ENCODE results near the gene EHHADH. TPM values are rescaled to one million over a fixed set of nuclear protein-coding genes. Genes with fewer than 3 reads are reported as not detected.

Gene EHHADH
- total and polyA plus RNA-seq, 2 experiments from 2014 or later, result 14.3 to 22.0 TPM

DNA sequence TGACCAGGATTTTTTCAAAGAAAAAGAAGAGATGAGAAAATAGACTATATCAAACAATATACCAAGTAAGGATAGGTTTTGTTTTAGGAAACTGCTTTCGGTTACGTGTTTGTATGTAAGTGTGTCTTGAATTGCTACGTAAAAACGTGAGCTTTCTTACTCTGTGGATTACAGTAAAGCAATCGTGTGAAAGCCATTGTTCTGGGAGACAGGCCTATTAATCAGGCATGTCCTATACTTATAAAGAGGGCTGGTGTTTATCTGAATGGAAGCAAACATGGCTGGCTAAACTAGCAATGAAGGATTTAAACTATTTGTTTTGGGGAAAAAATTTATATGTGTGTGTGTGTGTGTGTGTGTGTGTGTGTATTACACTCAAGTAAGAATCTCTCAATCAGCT, 2.6 kb downstream of the EHHADH start:
- H3K4me2 ChIP-seq, result peak overlapping the region; percentile 16
- DNase-seq (ENCODE audit: low spot score), result no peak
- H3K27me3 ChIP-seq, result no peaks in the 10 kb centered on the region
- H3K4me1 ChIP-seq (ENCODE audit: insufficient read depth), result no peaks in the 10 kb centered on the region
- no peak overlapping the region for H2AFZ ChIP-seq
- H3K36me3 ChIP-seq (replicated peaks; ENCODE audit: insufficient read depth, low read depth), result no peaks in the 10 kb centered on the region
- no peaks in the 10 kb centered on the region for H3K9me3 ChIP-seq (ENCODE audit: low read depth)
- H4K20me1 ChIP-seq (ENCODE audit: insufficient read depth, poor library complexity, severe bottlenecking), result no peaks in the 10 kb centered on the region
- H3K9me2 ChIP-seq (replicated peaks; ENCODE audit: insufficient read depth), result no peaks in the 10 kb centered on the region
- TF ChIP-seq EZH2phosphoT487 (IDR thresholded peaks at IDR 0.05; ENCODE audit: low read depth, severe bottlenecking, unreplicated experiment), result no peak
- no peak for TF ChIP-seq EZH2 (IDR thresholded peaks at IDR 0.05; ENCODE audit: borderline replicate concordance)
- TF ChIP-seq, protein P1, sequence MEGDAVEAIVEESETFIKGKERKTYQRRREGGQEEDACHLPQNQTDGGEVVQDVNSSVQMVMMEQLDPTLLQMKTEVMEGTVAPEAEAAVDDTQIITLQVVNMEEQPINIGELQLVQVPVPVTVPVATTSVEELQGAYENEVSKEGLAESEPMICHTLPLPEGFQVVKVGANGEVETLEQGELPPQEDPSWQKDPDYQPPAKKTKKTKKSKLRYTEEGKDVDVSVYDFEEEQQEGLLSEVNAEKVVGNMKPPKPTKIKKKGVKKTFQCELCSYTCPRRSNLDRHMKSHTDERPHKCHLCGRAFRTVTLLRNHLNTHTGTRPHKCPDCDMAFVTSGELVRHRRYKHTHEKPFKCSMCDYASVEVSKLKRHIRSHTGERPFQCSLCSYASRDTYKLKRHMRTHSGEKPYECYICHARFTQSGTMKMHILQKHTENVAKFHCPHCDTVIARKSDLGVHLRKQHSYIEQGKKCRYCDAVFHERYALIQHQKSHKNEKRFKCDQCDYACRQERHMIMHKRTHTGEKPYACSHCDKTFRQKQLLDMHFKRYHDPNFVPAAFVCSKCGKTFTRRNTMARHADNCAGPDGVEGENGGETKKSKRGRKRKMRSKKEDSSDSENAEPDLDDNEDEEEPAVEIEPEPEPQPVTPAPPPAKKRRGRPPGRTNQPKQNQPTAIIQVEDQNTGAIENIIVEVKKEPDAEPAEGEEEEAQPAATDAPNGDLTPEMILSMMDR (IDR thresholded peaks at IDR 0.05; ENCODE audit: poor library complexity), result no peak
- H3K27ac ChIP-seq, result peak overlapping the region; percentile 11
- no peak overlapping the region for H3K4me3 ChIP-seq
- peaks cover 3% of the 10 kb centered on the region for H3K79me2 ChIP-seq
- WGBS (ENCODE audit: low lambda C conversion rate, missing lambda C conversion rate), result 73% methylated on average over 5 of the region's 5 CpGs

DNA sequence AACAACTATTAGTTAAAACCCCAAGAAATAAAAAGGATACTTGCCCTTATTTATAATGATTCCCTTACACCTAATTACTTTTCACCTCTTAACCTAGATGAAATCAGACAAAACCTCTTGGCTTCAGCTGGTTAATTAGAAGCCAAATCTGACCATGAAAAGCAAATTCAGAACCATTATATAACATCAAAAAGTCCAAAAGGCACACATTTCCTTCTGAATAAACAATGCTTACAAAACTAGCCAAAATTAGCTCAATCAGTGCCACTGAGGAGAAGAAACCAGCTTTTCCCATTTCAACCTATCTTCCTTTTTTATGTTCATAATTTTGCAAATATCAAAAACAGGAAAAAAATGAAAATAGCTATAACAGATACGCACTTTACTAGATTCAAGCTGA, 3.2 kb downstream of the EHHADH start:
- H3K36me3 ChIP-seq (replicated peaks; ENCODE audit: insufficient read depth, low read depth), result no peaks in the 10 kb centered on the region
- no peak overlapping the region for H2AFZ ChIP-seq
- no peaks in the 10 kb centered on the region for H3K4me1 ChIP-seq (ENCODE audit: insufficient read depth)
- 0% methylated on average over 1 of the region's 1 CpG for WGBS (ENCODE audit: low lambda C conversion rate, missing lambda C conversion rate)
- H3K79me2 ChIP-seq, result peaks cover 3% of the 10 kb centered on the region
- no peaks in the 10 kb centered on the region for H3K9me3 ChIP-seq (ENCODE audit: low read depth)
- peak overlapping the region; percentile 16 for H3K4me2 ChIP-seq
- no peak for DNase-seq (ENCODE audit: low spot score)
- no peak overlapping the region for H3K27ac ChIP-seq
- no peaks in the 10 kb centered on the region for H3K27me3 ChIP-seq
- H3K9me2 ChIP-seq (replicated peaks; ENCODE audit: insufficient read depth), result no peaks in the 10 kb centered on the region
- TF ChIP-seq EZH2 (IDR thresholded peaks at IDR 0.05; ENCODE audit: borderline replicate concordance) (no peak), EZH2phosphoT487 (IDR thresholded peaks at IDR 0.05; ENCODE audit: low read depth, severe bottlenecking, unreplicated experiment) (no peak)
- TF ChIP-seq, protein P1 (IDR thresholded peaks at IDR 0.05; ENCODE audit: poor library complexity), result no peak
- no peaks in the 10 kb centered on the region for H4K20me1 ChIP-seq (ENCODE audit: insufficient read depth, poor library complexity, severe bottlenecking)
- H3K4me3 ChIP-seq, result no peak overlapping the region

DNA sequence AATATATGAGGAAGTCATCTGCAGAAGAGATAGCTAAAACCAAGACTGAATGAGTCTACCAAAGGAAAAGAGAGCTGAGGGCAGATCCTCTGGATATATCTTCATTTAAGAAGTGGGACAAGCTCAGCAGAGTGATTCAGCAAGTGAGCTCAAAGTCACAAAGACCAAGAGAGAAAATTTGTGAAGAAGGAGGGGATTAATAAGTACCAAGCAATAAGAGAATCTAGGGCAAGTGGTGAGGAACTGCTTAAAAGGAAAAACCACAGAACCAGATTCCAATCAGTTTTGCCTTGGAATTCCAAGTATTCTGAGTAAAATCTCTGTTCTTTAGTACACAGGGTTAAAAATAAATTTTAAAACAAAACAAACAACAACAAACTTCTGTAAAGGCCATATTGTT, 3.6 kb downstream of the EHHADH start:
- Histone ChIP-seq H3K4me2 (peak overlapping the region; percentile 16), H3K9me3 (ENCODE audit: low read depth) (no peaks in the 10 kb centered on the region), H3K27me3 (no peaks in the 10 kb centered on the region), H3K4me1 (ENCODE audit: insufficient read depth) (no peaks in the 10 kb centered on the region), H3K27ac (no peak overlapping the region), H3K4me3 (no peak overlapping the region), H2AFZ (no peak overlapping the region), H3K36me3 (replicated peaks; ENCODE audit: insufficient read depth, low read depth) (no peaks in the 10 kb centered on the region), H3K9me2 (replicated peaks; ENCODE audit: insufficient read depth) (no peaks in the 10 kb centered on the region), H4K20me1 (ENCODE audit: insufficient read depth, poor library complexity, severe bottlenecking) (no peaks in the 10 kb centered on the region), H3K79me2 (peaks cover 3% of the 10 kb centered on the region)
- no peak for DNase-seq (ENCODE audit: low spot score)
- TF ChIP-seq EZH2phosphoT487 (IDR thresholded peaks at IDR 0.05; ENCODE audit: low read depth, severe bottlenecking, unreplicated experiment) (no peak), EZH2 (IDR thresholded peaks at IDR 0.05; ENCODE audit: borderline replicate concordance) (no peak)
- TF ChIP-seq, protein P1 (IDR thresholded peaks at IDR 0.05; ENCODE audit: poor library complexity), result no peak

DNA sequence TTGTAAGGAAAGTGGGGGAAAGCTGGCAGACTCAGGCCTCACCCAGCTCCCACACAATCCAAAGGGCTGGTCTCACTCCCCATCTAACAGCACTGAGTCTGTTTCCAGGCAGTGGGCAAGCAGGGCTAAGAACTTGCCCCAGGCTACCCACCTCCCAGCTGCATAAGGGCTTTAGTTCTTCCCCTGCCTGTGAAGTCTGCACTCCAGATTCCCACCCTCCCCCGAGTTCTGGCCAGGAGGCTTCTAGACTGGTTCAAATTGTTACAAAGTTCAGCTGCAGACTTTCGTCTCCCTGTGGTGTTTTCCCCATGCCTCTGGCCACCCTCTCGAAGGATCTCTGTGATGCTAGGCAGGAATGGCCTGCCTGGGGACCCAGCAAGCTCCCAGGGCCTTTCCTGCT, 11.2 kb downstream of the EHHADH start:
- H2AFZ ChIP-seq, result no peak overlapping the region
- DNase-seq (ENCODE audit: low spot score), result no peak
- no peaks in the 10 kb centered on the region for H3K27me3 ChIP-seq
- H3K4me2 ChIP-seq, result no peak overlapping the region
- 92% methylated on average over 3 of the region's 3 CpGs for WGBS (ENCODE audit: low lambda C conversion rate, missing lambda C conversion rate)
- H3K9me3 ChIP-seq (ENCODE audit: low read depth), result no peaks in the 10 kb centered on the region
- no peaks in the 10 kb centered on the region for H3K79me2 ChIP-seq
- no peak overlapping the region for H3K4me3 ChIP-seq
- TF ChIP-seq, protein P1 (IDR thresholded peaks at IDR 0.05; ENCODE audit: poor library complexity), result no peak
- TF ChIP-seq EZH2 (IDR thresholded peaks at IDR 0.05; ENCODE audit: borderline replicate concordance) (no peak), EZH2phosphoT487 (IDR thresholded peaks at IDR 0.05; ENCODE audit: low read depth, severe bottlenecking, unreplicated experiment) (no peak)
- H4K20me1 ChIP-seq (ENCODE audit: insufficient read depth, poor library complexity, severe bottlenecking), result no peaks in the 10 kb centered on the region
- H3K36me3 ChIP-seq (replicated peaks; ENCODE audit: insufficient read depth, low read depth), result no peaks in the 10 kb centered on the region
- H3K27ac ChIP-seq, result no peak overlapping the region
- no peaks in the 10 kb centered on the region for H3K9me2 ChIP-seq (replicated peaks; ENCODE audit: insufficient read depth)
- H3K4me1 ChIP-seq (ENCODE audit: insufficient read depth), result no peaks in the 10 kb centered on the region
